Glutamatergic neuron (in vitro differentiated cells): ENCODE results near the gene MASP2. TPM values are rescaled to one million over a fixed set of nuclear protein-coding genes. Genes with fewer than 3 reads are reported as not detected.
A peak's percentile ranks its signal among the peaks of the same experiment; 100 is the strongest.

Experiments used
- DNase-seq: peaks from one replicate; pipeline ENCODE4 v3.0.0; 2022
- H3K27ac Mint-ChIP-seq: one replicate; pipeline ENCODE4 v1.8.0; 2020; ENCODE audit warnings: mild to moderate bottlenecking, mixed read lengths, inconsistent platforms; ENCODE audit not compliant: unreplicated experiment
- H3K27me3 Mint-ChIP-seq: one replicate; pipeline ENCODE4 v1.8.0; 2020; ENCODE audit warnings: mild to moderate bottlenecking, moderate library complexity, mixed read lengths, inconsistent platforms; ENCODE audit not compliant: unreplicated experiment
- H3K36me3 Mint-ChIP-seq: one replicate; pipeline ENCODE4 v1.8.0; 2020; ENCODE audit warnings: mild to moderate bottlenecking, mixed read lengths, inconsistent platforms; ENCODE audit not compliant: unreplicated experiment
- H3K4me1 Mint-ChIP-seq: one replicate; pipeline ENCODE4 v1.8.0; 2020; ENCODE audit warnings: mild to moderate bottlenecking, low read depth, mixed read lengths, inconsistent platforms; ENCODE audit not compliant: unreplicated experiment
- H3K4me3 Mint-ChIP-seq: one replicate; pipeline ENCODE4 v1.8.0; 2020; ENCODE audit warnings: mild to moderate bottlenecking, mixed read lengths, inconsistent platforms; ENCODE audit not compliant: unreplicated experiment
- H3K9me3 Mint-ChIP-seq: one replicate; pipeline ENCODE4 v1.8.0; 2020; ENCODE audit warnings: mild to moderate bottlenecking, moderate library complexity, mixed read lengths, inconsistent platforms; ENCODE audit not compliant: unreplicated experiment
- CTCF ChIP-seq: fragments of 200-600 bp; sonication (generic); IDR thresholded peaks from one replicate; pipeline ENCODE4 v1.5.0; 2021; ENCODE audit not compliant: partially characterized antibody, unreplicated experiment
- total RNA-seq: library from RNA; stranded (reverse); fragmentation: NEBNext Ultra II Directional; extraction: Animal tissue kit (Norgen Biotek cat#: 25700); gene quantifications from one replicate; pipeline ENCODE4 v1.2.1, GENCODE V29; 2021; ENCODE audit not compliant: unreplicated experiment

The MASP2 gene
- total RNA-seq, 1 donor from 2014 or later: not detected

- no peak for TF ChIP-seq CTCF
- no peak overlapping the region for H3K4me3 Mint-ChIP-seq
- H3K27ac Mint-ChIP-seq: no peak overlapping the region
- no peaks in the 10 kb centered on the region for H3K4me1 Mint-ChIP-seq
- peaks cover under 1% of the 10 kb centered on the region for H3K36me3 Mint-ChIP-seq
- H3K27me3 Mint-ChIP-seq: peaks cover 3% of the 10 kb centered on the region
- no peaks in the 10 kb centered on the region for H3K9me3 Mint-ChIP-seq
- DNase-seq: no peak
These were observed 19.7 kb downstream of the MASP2 start for GRCh38 chr1:11027316-11027715.

- no peak for DNase-seq
- Mint-ChIP-seq H3K27ac (peak overlapping the region; percentile 49), H3K36me3 (peaks cover 5% of the 10 kb centered on the region), H3K27me3 (peaks cover 3% of the 10 kb centered on the region), H3K4me3 (no peak overlapping the region), H3K9me3 (no peaks in the 10 kb centered on the region), H3K4me1 (no peaks in the 10 kb centered on the region)
- no peak for TF ChIP-seq CTCF
These were observed 20.1 kb downstream of the MASP2 start for GRCh38 chr1:11026903-11027302.

GRCh38 chr1:11026052-11026451 is 21.0 kb downstream of the MASP2 start:
- Mint-ChIP-seq H3K27me3 (peaks cover 3% of the 10 kb centered on the region), H3K36me3 (peaks cover 6% of the 10 kb centered on the region)

GRCh38 chr1:11025618-11026017 is 21.4 kb downstream of the MASP2 start:
- H3K27ac Mint-ChIP-seq: no peak overlapping the region
- no peaks in the 10 kb centered on the region for H3K4me1 Mint-ChIP-seq
- no peak for TF ChIP-seq CTCF
- no peak overlapping the region for H3K4me3 Mint-ChIP-seq
- no peak for DNase-seq
- peaks cover under 1% of the 10 kb centered on the region for H3K27me3 Mint-ChIP-seq
- H3K36me3 Mint-ChIP-seq: peaks cover 6% of the 10 kb centered on the region
- H3K9me3 Mint-ChIP-seq: no peaks in the 10 kb centered on the region

More at GRCh38 chr1:11026052-11026451, 21.0 kb downstream of the MASP2 start:
- Mint-ChIP-seq H3K4me1 (no peaks in the 10 kb centered on the region), H3K27ac (no peak overlapping the region), H3K9me3 (no peaks in the 10 kb centered on the region), H3K4me3 (no peak overlapping the region)
- TF ChIP-seq CTCF: no peak
- no peak for DNase-seq

GRCh38 chr1:11024874-11025203 is 22.2 kb downstream of the MASP2 start:
- no peak for TF ChIP-seq CTCF
- peaks cover 6% of the 10 kb centered on the region for H3K36me3 Mint-ChIP-seq
- H3K4me3 Mint-ChIP-seq: no peak overlapping the region
- H3K4me1 Mint-ChIP-seq: no peaks in the 10 kb centered on the region
- no peaks in the 10 kb centered on the region for H3K9me3 Mint-ChIP-seq
- no peak for DNase-seq
- no peak overlapping the region for H3K27ac Mint-ChIP-seq
- H3K27me3 Mint-ChIP-seq: no peaks in the 10 kb centered on the region
